Astrocyte (in vitro differentiated cells and primary cell): ENCODE data around the gene DLGAP4.

ENCODE experiments used
- EZH2 ChIP-seq: IDR thresholded peaks from 2 replicates; pipeline ENCODE4 v1.6.1; 2012; ENCODE audit warnings: mild to moderate bottlenecking, low read length, inconsistent platforms; ENCODE audit not compliant: insufficient read depth
- TF ChIP-seq, protein P1 (sequence below): IDR thresholded peaks from 2 replicates; pipeline ENCODE4 v1.5.1; 2011; ENCODE audit warnings: low read depth, mild to moderate bottlenecking, inconsistent platforms, low read length, moderate library complexity; ENCODE audit not compliant: insufficient read depth

DNA sequence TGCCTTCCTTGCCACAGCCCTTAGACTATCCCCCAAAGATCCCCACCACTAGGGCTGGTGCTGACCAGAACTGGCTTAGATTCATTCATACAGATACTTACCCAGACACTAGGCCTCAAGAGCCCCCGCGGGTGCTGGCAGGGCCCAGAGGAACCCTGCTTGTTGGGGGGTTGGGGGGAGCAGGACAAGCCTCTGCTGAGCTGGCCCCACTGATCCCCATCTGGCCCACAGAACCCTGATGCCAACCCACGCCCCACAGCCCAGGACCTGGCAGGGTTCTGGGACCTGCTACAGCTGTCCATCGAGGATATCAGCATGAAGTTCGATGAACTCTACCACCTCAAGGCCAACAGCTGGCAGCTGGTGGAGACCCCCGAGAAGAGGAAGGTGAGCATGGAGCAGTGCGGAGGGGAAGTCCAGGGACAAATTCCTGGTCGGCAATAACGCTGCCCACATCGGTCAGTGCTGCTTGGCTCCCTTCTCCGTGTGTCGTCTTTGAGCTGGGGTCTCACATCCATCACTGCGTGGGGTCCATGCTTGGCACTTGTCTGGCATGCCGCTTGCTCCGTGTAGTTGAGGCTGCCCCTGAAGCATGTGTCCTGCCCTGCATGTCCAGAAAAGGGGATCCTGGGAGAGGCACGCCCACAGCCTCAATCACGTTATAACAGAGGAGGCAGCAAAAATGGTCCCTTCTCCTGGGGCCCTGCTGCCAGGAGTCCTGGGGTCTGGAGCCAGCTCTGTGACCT lies 219.7 kb downstream of the DLGAP4 start:
- TF ChIP-seq, protein P1, sequence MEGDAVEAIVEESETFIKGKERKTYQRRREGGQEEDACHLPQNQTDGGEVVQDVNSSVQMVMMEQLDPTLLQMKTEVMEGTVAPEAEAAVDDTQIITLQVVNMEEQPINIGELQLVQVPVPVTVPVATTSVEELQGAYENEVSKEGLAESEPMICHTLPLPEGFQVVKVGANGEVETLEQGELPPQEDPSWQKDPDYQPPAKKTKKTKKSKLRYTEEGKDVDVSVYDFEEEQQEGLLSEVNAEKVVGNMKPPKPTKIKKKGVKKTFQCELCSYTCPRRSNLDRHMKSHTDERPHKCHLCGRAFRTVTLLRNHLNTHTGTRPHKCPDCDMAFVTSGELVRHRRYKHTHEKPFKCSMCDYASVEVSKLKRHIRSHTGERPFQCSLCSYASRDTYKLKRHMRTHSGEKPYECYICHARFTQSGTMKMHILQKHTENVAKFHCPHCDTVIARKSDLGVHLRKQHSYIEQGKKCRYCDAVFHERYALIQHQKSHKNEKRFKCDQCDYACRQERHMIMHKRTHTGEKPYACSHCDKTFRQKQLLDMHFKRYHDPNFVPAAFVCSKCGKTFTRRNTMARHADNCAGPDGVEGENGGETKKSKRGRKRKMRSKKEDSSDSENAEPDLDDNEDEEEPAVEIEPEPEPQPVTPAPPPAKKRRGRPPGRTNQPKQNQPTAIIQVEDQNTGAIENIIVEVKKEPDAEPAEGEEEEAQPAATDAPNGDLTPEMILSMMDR: no peak
- TF ChIP-seq EZH2: no peak
